GM11168 (cell line): ENCODE data around the gene SIX1.

Source experiments
- in situ Hi-C: fragments of 300-500 bp; cut with MboI; formaldehyde crosslinking; loops from one replicate; pipeline ENCODE4 v1.12.0; 2022; ENCODE audit warnings: low sequenced_read_pairs; ENCODE audit not compliant: unreplicated experiment

The SIX1 gene

GRCh38 chr14:60648934-60649874 lies at the start of gene SIX1:
TSS of gene SIX1 (minus strand) at chr14:60649477. CDS start at chr14:60649189, 288 bp downstream.
- in situ Hi-C loops: no loop called here

- in situ Hi-C loops: no loop called here
These were observed 46.0 kb upstream of the SIX1 start for GRCh38 chr14:60695327-60695726.

DNA sequence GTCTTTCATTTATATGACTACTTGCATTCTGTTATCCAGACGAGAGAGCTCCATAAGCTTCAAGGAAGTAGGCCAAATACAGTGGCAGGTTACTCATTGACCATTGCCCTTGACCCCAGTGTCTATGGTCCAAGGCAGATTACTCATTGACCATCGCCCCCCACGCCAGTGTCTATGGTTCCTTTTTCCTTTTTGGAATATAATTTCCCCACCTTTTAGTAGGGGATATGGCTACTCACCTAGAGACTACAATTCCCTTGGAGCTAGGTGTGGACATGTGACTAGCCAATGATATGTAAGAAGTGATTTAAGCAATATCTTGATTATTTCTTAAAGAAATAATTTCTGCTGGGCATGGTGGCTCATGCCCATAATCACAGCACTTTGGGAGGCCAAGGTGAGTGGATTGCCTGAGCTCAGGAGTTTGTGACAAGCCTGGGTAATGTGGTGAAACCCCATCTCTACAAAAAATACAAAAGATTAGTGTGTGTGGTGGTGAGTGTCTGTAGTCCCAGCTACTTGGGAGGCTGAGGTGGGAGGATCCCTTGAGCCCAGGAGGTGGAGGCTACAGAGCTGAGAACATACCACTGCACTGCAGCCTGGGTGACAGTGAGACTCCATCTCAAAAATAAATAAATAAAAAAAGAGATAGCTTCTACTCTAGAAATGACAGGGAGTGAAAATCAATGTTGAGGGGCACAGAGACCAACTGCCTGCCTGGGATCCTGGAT lies 42.3 kb upstream of the SIX1 start:
- in situ Hi-C loops: no loop called here

- in situ Hi-C loops: no loop called here
These were observed 37.6 kb upstream of the SIX1 start for GRCh38 chr14:60686865-60687264.

GRCh38 chr14:60684203-60684602 lies 34.9 kb upstream of the SIX1 start:
- in situ Hi-C loops: no loop called here

DNA sequence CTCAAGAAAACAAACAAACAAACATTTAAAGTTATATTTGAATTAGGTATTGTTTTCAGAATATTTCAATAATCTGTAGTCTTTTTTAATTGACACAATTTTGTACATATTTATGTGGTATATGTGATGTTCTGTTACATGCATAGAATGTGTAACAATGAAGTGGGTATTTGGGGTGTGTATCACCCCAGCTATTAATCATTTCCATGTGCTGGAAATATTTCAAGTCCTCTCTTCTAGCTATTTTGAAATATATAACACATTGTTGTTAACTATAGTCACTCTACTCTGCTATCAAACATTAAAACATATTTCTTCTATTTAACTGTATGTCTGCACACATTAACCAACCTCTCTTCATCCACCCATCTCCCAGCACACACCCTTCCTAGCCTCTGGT lies 32.0 kb upstream of the SIX1 start:
- in situ Hi-C loops: no loop called here

- in situ Hi-C loops: no loop called here
These were observed 31.2 kb upstream of the SIX1 start for GRCh38 chr14:60680511-60680910.

DNA sequence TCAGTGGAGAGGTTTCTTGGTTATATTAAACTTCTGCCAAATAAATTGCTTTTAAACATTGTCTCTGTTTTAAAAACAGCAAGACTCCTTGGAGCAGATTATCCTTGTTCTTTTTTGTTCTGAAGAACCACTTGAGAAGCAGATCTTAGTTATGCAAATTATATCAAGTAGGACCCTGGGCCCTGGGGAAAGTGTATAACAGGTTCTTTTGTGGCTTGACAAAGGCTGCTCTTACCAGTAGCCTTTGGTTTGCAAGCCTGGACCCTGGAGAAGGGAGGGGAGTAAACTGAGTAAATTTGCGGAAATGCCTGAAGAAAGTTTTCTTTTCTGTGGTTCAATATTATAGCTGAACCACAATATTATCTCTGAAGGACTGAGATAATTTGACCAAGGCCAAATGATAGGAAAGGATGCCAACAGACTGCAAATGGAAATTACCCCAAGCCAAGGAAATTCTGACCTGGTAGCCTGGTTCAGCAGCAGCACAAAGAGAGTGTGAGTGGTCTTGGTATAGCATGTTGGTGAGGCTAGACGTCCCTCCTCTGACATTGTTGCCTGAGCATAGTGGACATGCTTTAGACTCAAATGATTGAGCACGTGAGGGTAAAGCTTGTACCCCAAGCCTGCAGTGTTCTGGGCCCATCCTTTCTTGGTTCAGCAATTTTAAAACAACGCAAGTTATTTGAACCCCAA lies 30.4 kb upstream of the SIX1 start:
- in situ Hi-C loops: no loop called here

DNA sequence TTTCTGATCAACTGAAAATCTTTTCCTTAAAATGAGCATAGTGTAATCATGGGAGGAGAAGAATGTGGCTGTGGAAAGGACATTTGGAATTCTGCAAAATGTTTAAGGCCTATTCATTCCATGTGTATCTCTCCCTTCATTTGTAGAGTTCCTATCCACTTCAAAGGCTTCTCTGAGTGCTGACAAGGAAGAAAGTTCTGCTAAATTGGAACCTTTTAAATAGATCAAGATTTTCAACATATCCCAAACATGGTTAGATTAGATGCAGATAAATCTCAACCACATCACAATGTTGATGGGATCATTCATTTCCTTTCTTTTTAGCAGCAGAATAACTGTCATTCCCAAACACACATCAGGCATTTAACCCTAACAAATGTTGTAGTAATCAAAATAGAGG lies 28.4 kb upstream of the SIX1 start:
- in situ Hi-C loops: no loop called here

- in situ Hi-C loops: no loop called here
These were observed 21.7 kb upstream of the SIX1 start for GRCh38 chr14:60670989-60671388.

GRCh38 chr14:60668431-60669112 lies 19.3 kb upstream of the SIX1 start:
- in situ Hi-C loops: no loop called here

- in situ Hi-C loops: no loop called here
These were observed 15.9 kb upstream of the SIX1 start for GRCh38 chr14:60665177-60665550.

- in situ Hi-C loops: no loop called here
These were observed 13.7 kb upstream of the SIX1 start for GRCh38 chr14:60662982-60663381.

DNA sequence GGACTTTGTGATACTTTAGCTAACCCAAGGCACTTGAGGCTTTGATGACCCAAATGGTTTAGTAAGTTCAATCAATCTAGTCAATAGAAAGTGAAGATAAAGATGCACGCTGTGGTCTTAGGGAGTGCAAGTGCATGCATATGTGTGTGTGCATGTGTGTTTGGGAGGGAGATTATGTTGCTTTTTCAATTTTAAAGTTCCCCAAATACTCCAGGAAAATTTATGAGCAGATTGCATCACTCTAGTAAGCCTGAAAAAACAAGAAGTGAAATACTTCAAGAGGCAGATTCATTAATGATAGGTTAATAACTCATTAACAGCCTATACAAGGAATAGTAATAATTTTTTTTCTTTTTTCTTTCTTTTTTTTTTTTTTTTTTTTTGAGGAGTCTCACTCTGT lies 12.4 kb upstream of the SIX1 start:
- in situ Hi-C loops: no loop called here

DNA sequence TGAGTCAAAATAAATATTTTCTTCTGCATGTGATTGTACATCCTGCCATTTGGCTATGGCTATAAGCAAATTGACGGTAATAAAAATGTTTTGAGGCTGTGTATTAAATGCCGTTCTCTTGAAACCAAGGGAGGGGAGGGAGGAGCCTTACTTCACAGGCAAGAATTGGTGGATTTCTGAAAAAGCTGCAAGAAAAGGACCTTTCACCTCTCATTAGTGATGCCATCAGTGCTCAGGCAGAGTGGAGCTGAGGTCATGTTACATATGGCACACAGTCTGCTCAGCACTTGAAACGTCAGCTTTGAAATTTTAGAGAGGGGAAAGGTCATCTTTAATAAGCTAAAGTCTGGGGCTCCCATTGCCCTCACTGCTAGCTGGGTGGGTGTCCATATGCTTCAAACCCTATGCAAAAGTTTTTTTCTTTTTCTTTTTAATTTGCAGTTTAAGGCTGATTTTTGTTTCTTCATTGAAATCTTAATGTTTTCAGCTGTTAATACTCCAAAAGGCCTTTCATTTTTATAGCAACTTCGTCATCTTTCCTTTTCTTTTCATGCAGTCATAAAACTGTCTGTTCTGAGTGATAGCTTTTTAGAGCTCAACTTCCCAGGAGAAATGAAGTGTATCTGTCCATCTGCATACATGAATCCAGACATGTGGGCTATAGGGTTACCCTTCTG lies 9.8 kb upstream of the SIX1 start:
- in situ Hi-C loops: no loop called here

DNA sequence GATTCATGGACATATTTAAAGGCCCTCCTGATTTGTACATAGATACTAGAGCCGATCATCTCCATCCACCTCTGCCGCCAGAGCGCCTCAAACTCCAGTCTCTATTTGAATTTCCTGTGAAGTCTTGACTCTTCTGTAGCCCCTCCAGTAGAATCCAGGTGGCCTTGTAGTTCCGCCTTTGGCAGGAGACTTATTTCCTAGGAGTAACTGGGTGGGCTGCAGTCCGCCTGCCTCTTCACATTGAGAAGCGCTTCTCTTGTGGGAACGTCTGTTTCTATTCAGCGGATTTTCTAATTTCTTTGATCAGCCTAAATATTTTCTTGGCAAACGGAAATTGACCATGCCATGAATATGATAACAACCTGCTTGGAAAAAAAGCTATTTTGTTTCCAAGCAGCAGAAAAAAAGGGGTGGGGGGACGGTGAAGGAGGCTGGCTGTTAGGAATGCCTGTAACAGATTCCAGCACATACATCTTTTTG lies 9.0 kb upstream of the SIX1 start:
- in situ Hi-C loops: no loop called here

GRCh38 chr14:60657456-60658210 lies 8.4 kb upstream of the SIX1 start:
- in situ Hi-C loops: no loop called here

DNA sequence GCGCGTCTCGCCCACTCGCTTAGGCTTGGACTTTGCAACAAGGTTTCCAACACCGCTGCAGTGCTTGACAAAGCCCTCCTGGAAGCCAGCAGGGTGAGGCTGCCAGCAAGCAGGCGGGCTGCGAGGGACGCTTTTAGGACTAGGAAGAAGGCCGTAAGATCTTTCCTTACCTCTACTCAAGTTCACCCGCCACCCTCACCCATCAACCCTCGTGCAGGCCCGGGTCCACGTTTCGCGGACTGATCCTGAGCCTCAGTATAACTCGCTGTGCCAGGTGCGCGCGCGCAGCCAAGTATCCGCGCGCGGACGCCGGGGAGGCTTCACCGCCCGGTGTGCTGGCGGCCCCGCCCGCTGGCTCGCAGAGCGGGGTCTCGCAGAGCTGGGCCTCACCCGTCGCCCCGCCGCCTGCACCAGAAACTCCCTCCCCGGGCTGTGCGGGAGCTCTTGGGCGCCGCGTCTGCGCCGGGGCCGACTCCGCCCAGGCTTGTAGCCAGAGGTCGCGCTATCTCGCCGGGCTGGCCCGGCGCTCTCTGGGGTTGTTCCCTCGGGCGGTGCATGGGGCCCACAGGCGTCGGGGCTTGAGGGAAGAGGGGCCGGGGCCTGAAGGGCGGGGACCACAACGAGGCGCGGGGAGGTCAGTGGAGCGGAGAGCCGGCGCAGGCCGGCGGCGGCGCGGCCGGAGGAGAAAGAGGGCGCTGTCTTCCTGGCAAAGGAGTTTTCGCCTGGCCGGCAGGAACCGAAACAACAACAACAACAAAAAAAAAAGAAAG lies 7.6 kb upstream of the SIX1 start:
- in situ Hi-C loops: no loop called here
